ENCODE data around the gene ECT2L. TPM values are rescaled to one million over a fixed set of nuclear protein-coding genes. Genes with fewer than 3 reads are reported as not detected.

The ECT2L gene
- total and polyA plus RNA-seq, 2 of the 4 experiments (the other 2 are of a cell fraction) = not detected

- DNase-seq = no peak
- Histone ChIP-seq H3K9me3 (ENCODE audit: control insufficient read depth, insufficient read depth, low read length) (no peaks in the 10 kb centered on the region), H3K9ac (ENCODE audit: low read depth, low read length) (no peak overlapping the region), H2AK9ac (replicated peaks; ENCODE audit: low read depth, low read length, poor library complexity) (no peak overlapping the region), H2BK15ac (ENCODE audit: low read depth, low read length) (no peak overlapping the region), H3K27ac (ENCODE audit: insufficient read depth, low read length) (no peak overlapping the region), H3K23ac (ENCODE audit: low read depth, low read length) (no peak overlapping the region), H4K8ac (ENCODE audit: low read depth in 2 of 2, low read length in 2 of 2) (no peak overlapping the region), H2BK5ac (ENCODE audit: low read depth, low read length, poor library complexity, severe bottlenecking) (no peak overlapping the region), H3K4me2 (ENCODE audit: low read depth, low read length) (no peak overlapping the region), H3K4ac (ENCODE audit: low read depth, low read length) (no peak overlapping the region), H4K20me1 (ENCODE audit: insufficient read depth, low read length) (no peaks in the 10 kb centered on the region), H3K4me3 (ENCODE audit: insufficient read depth, low read depth, low read length) (no peak overlapping the region), H4K91ac (ENCODE audit: insufficient read depth, low read depth, low read length) (no peak overlapping the region), H3K79me1 (ENCODE audit: low read depth in 1 of 2, low read length in 2 of 2) (no peaks in the 10 kb centered on the region), H2BK120ac (ENCODE audit: low read depth, low read length) (no peak overlapping the region), H3K14ac (replicated peaks; ENCODE audit: low read depth, low read length) (no peak overlapping the region), H4K5ac (ENCODE audit: low read depth, low read length) (no peak overlapping the region), H2AFZ (replicated peaks; ENCODE audit: low read length, poor library complexity) (no peak overlapping the region), H3K36me3 (ENCODE audit: control insufficient read depth, insufficient read depth, low read length) (peaks cover 2% of the 10 kb centered on the region), H2AK5ac (ENCODE audit: low read depth, low read length) (no peak overlapping the region), H3K9me1 (ENCODE audit: insufficient read depth, low read length) (0 out of 2 replicates have a peak, but pooled peaks cover 1% of the 10 kb centered on the region), H3K4me1 (ENCODE audit: control insufficient read depth, insufficient read depth, low read length) (peaks cover 2% of the 10 kb centered on the region; the same call in 1 of the 2 replicates), H2BK20ac (ENCODE audit: low read depth, low read length) (no peak overlapping the region), H3K56ac (ENCODE audit: extremely low read depth, insufficient read depth, low read length) (no peak overlapping the region), H3K18ac (ENCODE audit: low read depth, low read length) (no peak overlapping the region), H3K27me3 (ENCODE audit: control insufficient read depth, insufficient read depth, low read length) (peaks cover 2% of the 10 kb centered on the region)
- no TSS peak for BruUV-seq (replicated peaks)
- intact Hi-C loops (cut with micrococcal nuclease) = no loop called here
- ATAC-seq (ENCODE audit: low read depth) = no peak
- TF ChIP-seq MXI1 (IDR thresholded peaks at IDR 0.05; ENCODE audit: borderline replicate concordance, low read depth, low read length) (no peak), RCOR1 (IDR thresholded peaks at IDR 0.05; ENCODE audit: insufficient replicate concordance, low read length) (no peak), BHLHE40 (IDR thresholded peaks at IDR 0.05; ENCODE audit: low read depth, low read length) (no peak), CEBPB (IDR thresholded peaks at IDR 0.05; ENCODE audit: low read depth, low read length) (no peak), CTCF (conservative IDR thresholded peaks at IDR 0.05; ENCODE audit: low read depth, low read length) (no peak)
- ChIA-PET POLR2A (ENCODE audit: unreplicated experiment) (no interaction called here), CTCF (no interaction called here)
- no CpG with 5 or more reads among the region's 4 CpGs for WGBS, 2 experiments (ENCODE audit: extremely low coverage in 2 of 2, insufficient read length in 1 of 2)
- dilution Hi-C loops (cut with HindIII; ENCODE audit: low sequenced_read_pairs, unreplicated experiment) = no loop called here
- in situ Hi-C loops (cut with MboI; ENCODE audit: low sequenced_read_pairs) = no loop called here
Measured at GRCh38 chr6:138797806-138798446, 2.0 kb downstream of the ECT2L start.
